GM12878 (cell line): Measurements from ENCODE around the gene MAD1L1.

Experiments
- EP300 ChIP-seq, 2 experiments: fragments of 150-350 bp in 1 of 2; IDR thresholded peaks; 2 replicates each; pipeline ENCODE4 v1.6.1; 2011 to 2012; ENCODE audit warnings: low read depth in 2 of 2, low read length in 2 of 2, borderline replicate concordance in 1 of 2, improper control_type of control experiment in 1 of 2, inconsistent platforms in 1 of 2; ENCODE audit not compliant: control insufficient read depth in 1 of 2
- EZH2 ChIP-seq: IDR thresholded peaks from 2 replicates; pipeline ENCODE4 v1.6.1; 2012; ENCODE audit warnings: low read depth, mild to moderate bottlenecking, control low read depth, inconsistent platforms, low read length, borderline replicate concordance; ENCODE audit not compliant: control insufficient read depth
- HDAC2 ChIP-seq: fragments of 200-600 bp; sonication (generic); IDR thresholded peaks from 2 replicates; pipeline ENCODE4 v1.6.1; 2017
- KDM1A ChIP-seq: fragments of 200-600 bp; sonication (generic); IDR thresholded peaks from 2 replicates; pipeline ENCODE4 v1.6.1; 2016; ENCODE audit warnings: borderline replicate concordance
- NR2C2 ChIP-seq: IDR thresholded peaks from 2 replicates; pipeline ENCODE4 v1.6.1; 2011; ENCODE audit warnings: borderline replicate concordance, low read depth; ENCODE audit not compliant: control insufficient read depth, insufficient read length
- POLR2A ChIP-seq: IDR thresholded peaks from 2 replicates; pipeline ENCODE4 v1.6.1; 2011; ENCODE audit warnings: low read depth, mild to moderate bottlenecking, low read length
- SMAD1 ChIP-seq: fragments of 450-650 bp; IDR thresholded peaks from 2 replicates; pipeline ENCODE4 v1.6.1; 2018; ENCODE audit warnings: mild to moderate bottlenecking, low read depth; ENCODE audit not compliant: partially characterized antibody
- SMC3 ChIP-seq: IDR thresholded peaks from 2 replicates; pipeline ENCODE4 v1.6.1; 2011; ENCODE audit warnings: low read length, improper control_type of control experiment, borderline replicate concordance
- SRF ChIP-seq, 2 experiments: IDR thresholded peaks; 2 replicates each; pipeline ENCODE4 v1.6.1; 2011; ENCODE audit warnings: low read depth in 2 of 2, low read length in 2 of 2, mild to moderate bottlenecking in 1 of 2, moderate library complexity in 1 of 2
- YY1 ChIP-seq: IDR thresholded peaks from 2 replicates; pipeline ENCODE4 v1.6.1; 2011; ENCODE audit warnings: low read depth, mild to moderate bottlenecking, low read length
- ZNF274 ChIP-seq: IDR thresholded peaks from one replicate; pipeline ENCODE4 v1.8.0; 2011; ENCODE audit not compliant: insufficient read length, insufficient read depth
- TF ChIP-seq, protein P1 (sequence below), 3 experiments: IDR thresholded peaks in 2 of 3; conservative IDR thresholded peaks in 1 of 3; 2 replicates each; pipeline ENCODE4 v1.5.1; 2011; ENCODE audit warnings: low read depth in 3 of 3, low read length in 3 of 3, mild to moderate bottlenecking in 3 of 3, control low read depth in 2 of 3, moderate library complexity in 2 of 3, inconsistent platforms in 1 of 3, mixed read lengths in 1 of 3; ENCODE audit not compliant: control insufficient read depth in 2 of 3, insufficient read depth in 1 of 3; ENCODE audit errors: extremely low read depth in 1 of 3
- TF ChIP-seq, protein P2 (sequence below): fragments of 450-650 bp; formaldehyde crosslinking; IDR thresholded peaks from 2 replicates; pipeline ENCODE4 v1.4.0; 2020; ENCODE audit warnings: mild to moderate bottlenecking, moderate library complexity

GRCh38 chr7:1887251-1887650, 345.5 kb downstream of the MAD1L1 start:
- TF ChIP-seq SMC3 (no peak), ZNF274 (no peak), HDAC2 (no peak), EZH2 (no peak), KDM1A (no peak), SMAD1 (no peak), NR2C2 (no peak), YY1 (no peak), EP300 (IDR thresholded peaks at IDR 0.05; ENCODE audit: borderline replicate concordance in 1 of 2, control insufficient read depth in 1 of 2, low read depth in 2 of 2, low read length in 2 of 2) (no peak), SRF (IDR thresholded peaks at IDR 0.05; ENCODE audit: low read depth in 2 of 2, low read length in 2 of 2) (no peak), POLR2A (no peak)
- TF ChIP-seq, protein P1, sequence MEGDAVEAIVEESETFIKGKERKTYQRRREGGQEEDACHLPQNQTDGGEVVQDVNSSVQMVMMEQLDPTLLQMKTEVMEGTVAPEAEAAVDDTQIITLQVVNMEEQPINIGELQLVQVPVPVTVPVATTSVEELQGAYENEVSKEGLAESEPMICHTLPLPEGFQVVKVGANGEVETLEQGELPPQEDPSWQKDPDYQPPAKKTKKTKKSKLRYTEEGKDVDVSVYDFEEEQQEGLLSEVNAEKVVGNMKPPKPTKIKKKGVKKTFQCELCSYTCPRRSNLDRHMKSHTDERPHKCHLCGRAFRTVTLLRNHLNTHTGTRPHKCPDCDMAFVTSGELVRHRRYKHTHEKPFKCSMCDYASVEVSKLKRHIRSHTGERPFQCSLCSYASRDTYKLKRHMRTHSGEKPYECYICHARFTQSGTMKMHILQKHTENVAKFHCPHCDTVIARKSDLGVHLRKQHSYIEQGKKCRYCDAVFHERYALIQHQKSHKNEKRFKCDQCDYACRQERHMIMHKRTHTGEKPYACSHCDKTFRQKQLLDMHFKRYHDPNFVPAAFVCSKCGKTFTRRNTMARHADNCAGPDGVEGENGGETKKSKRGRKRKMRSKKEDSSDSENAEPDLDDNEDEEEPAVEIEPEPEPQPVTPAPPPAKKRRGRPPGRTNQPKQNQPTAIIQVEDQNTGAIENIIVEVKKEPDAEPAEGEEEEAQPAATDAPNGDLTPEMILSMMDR (IDR thresholded peaks at IDR 0.05 in 2 of 3, conservative IDR thresholded peaks at IDR 0.05 in 1 of 3; ENCODE audit: control insufficient read depth in 2 of 3, extremely low read depth in 1 of 3, insufficient read depth in 1 of 3, low read depth in 3 of 3, low read length in 3 of 3): no peak
- TF ChIP-seq, protein P2, sequence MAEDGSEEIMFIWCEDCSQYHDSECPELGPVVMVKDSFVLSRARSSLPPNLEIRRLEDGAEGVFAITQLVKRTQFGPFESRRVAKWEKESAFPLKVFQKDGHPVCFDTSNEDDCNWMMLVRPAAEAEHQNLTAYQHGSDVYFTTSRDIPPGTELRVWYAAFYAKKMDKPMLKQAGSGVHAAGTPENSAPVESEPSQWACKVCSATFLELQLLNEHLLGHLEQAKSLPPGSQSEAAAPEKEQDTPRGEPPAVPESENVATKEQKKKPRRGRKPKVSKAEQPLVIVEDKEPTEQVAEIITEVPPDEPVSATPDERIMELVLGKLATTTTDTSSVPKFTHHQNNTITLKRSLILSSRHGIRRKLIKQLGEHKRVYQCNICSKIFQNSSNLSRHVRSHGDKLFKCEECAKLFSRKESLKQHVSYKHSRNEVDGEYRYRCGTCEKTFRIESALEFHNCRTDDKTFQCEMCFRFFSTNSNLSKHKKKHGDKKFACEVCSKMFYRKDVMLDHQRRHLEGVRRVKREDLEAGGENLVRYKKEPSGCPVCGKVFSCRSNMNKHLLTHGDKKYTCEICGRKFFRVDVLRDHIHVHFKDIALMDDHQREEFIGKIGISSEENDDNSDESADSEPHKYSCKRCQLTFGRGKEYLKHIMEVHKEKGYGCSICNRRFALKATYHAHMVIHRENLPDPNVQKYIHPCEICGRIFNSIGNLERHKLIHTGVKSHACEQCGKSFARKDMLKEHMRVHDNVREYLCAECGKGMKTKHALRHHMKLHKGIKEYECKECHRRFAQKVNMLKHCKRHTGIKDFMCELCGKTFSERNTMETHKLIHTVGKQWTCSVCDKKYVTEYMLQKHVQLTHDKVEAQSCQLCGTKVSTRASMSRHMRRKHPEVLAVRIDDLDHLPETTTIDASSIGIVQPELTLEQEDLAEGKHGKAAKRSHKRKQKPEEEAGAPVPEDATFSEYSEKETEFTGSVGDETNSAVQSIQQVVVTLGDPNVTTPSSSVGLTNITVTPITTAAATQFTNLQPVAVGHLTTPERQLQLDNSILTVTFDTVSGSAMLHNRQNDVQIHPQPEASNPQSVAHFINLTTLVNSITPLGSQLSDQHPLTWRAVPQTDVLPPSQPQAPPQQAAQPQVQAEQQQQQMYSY: no peak
